Panc1 (cell line): ENCODE results near the gene CRYBG1. TPM values are rescaled to one million over a fixed set of nuclear protein-coding genes. Genes with fewer than 3 reads are reported as not detected.

Experiments used
- ATAC-seq: fragments of 200-7000 bp; cut with Tn5 transposase; 2 replicates; pipeline ENCODE4 v1.9.1; 2020; ENCODE audit warnings: mild to moderate bottlenecking, moderate library complexity
- BruUV-seq: library from RNA; stranded (reverse); fragments of 400-500 nt; replicated peaks from 2 replicates; lab custom pipeline; 2021; lab: Mats Ljungman, UMichigan
- CTCF ChIA-PET: fragments of 300-600 bp; sonication (Branson Sonifier 250); formaldehyde crosslinking; loops from one replicate; lab custom pipeline; 2022; ENCODE audit warnings: antibody characterized with exemption; lab: Charles Lee
- POLR2A ChIA-PET: fragments of 300-600 bp; sonication (Branson Sonifier 250); formaldehyde crosslinking; loops from one replicate; lab custom pipeline; 2022; ENCODE audit warnings: antibody characterized with exemption; lab: Charles Lee
- DNase-seq: peaks from one replicate; pipeline ENCODE4 v3.0.0-alpha.2; 2010; ENCODE audit warnings: low read depth, low spot score
- H3K27ac ChIP-seq: 2 replicates; pipeline ENCODE4 v1.5.1; 2011; ENCODE audit warnings: mild to moderate bottlenecking, low read length, inconsistent platforms
- H3K27me3 ChIP-seq: fragments of 200-500 bp; sonication (Bioruptor generic); 2 replicates; pipeline ENCODE4 v1.6.0; 2014; ENCODE audit warnings: low read length, inconsistent platforms; ENCODE audit not compliant: control insufficient read depth, insufficient read depth
- H3K36me3 ChIP-seq: fragments of 200-500 bp; sonication (Bioruptor generic); 2 replicates; pipeline ENCODE4 v1.5.1; 2014; ENCODE audit warnings: inconsistent platforms, mild to moderate bottlenecking, low read length, moderate library complexity; ENCODE audit not compliant: control insufficient read depth, insufficient read depth
- H3K4me1 ChIP-seq: 2 replicates; pipeline ENCODE4 v1.5.1; 2011; ENCODE audit warnings: inconsistent platforms, mild to moderate bottlenecking, low read length, moderate library complexity; ENCODE audit not compliant: control insufficient read depth, insufficient read depth
- H3K4me3 ChIP-seq, 2 experiments: 2 replicates each; pipeline ENCODE4 v1.5.1; 2011 to 2012; ENCODE audit warnings: low read depth in 2 of 2, low read length in 2 of 2, mild to moderate bottlenecking in 2 of 2, inconsistent platforms in 1 of 2, moderate library complexity in 1 of 2
- H3K9me3 ChIP-seq: fragments of 200-500 bp; sonication (Bioruptor generic); 2 replicates; pipeline ENCODE4 v1.5.1; 2014; ENCODE audit warnings: low read depth, mild to moderate bottlenecking, inconsistent platforms, low read length, moderate library complexity; ENCODE audit not compliant: control insufficient read depth, insufficient read depth
- CTCF ChIP-seq: fragments of 450-650 bp; IDR thresholded peaks from 2 replicates; pipeline ENCODE4 v1.5.1; 2017; ENCODE audit warnings: mild to moderate bottlenecking
- POLR2AphosphoS5 ChIP-seq: IDR thresholded peaks from 2 replicates; pipeline ENCODE4 v1.6.1; 2012; ENCODE audit warnings: mild to moderate bottlenecking, low read depth, low read length, moderate library complexity
- REST ChIP-seq, 2 experiments: IDR thresholded peaks; 2 replicates each; pipeline ENCODE4 v1.6.1; 2011 to 2012; ENCODE audit warnings: low read depth in 2 of 2, control low read depth in 1 of 2, low read length in 1 of 2, mild to moderate bottlenecking in 1 of 2, moderate library complexity in 1 of 2; ENCODE audit not compliant: insufficient read depth in 1 of 2
- SIN3A ChIP-seq: IDR thresholded peaks from 2 replicates; pipeline ENCODE4 v1.6.1; 2012; ENCODE audit warnings: low read depth, mild to moderate bottlenecking, low read length, moderate library complexity, borderline replicate concordance; ENCODE audit not compliant: insufficient read depth
- TCF7L2 ChIP-seq: IDR thresholded peaks from 2 replicates; pipeline ENCODE4 v1.6.1; 2011; ENCODE audit warnings: mild to moderate bottlenecking, low read depth, low read length, inconsistent platforms
- in situ Hi-C: cut with HindIII; loops from 2 replicates; pipeline ENCODE4 v1.10.0; 2016; ENCODE audit warnings: low sequenced_read_pairs, low pct_unique_long_range_greater_than_20kb
- intact Hi-C: fragments of 100-400 bp; cut with micrococcal nuclease; formaldehyde crosslinking; loops from one replicate; pipeline ENCODE4 v1.10.0; 2022; ENCODE audit not compliant: unreplicated experiment
- total RNA-seq: library from RNA; stranded (reverse); gene quantifications from one replicate; pipeline ENCODE4 v1.2.1, GENCODE V29; 2021; ENCODE audit not compliant: unreplicated experiment

The CRYBG1 gene
- total RNA-seq, 1 experiment from 2014 or later: 32.3 TPM

GRCh38 chr6:106614166-106614565 lies 253.6 kb downstream of the CRYBG1 start:
- ChIA-PET POLR2A (no interaction called here), CTCF (interaction anchor here (0.5 kb wide), 1 partner anchor 11 kb away, joined by 4 read pairs; no protein-coding TSS in a partner anchor)
- Histone ChIP-seq H3K36me3 (no peaks in the 10 kb centered on the region), H3K4me1 (no peaks in the 10 kb centered on the region), H3K27ac (no peak overlapping the region), H3K9me3 (no peaks in the 10 kb centered on the region), H3K27me3 (no peaks in the 10 kb centered on the region), H3K4me3 (no peak overlapping the region)
- intact Hi-C loops (no loop called here), in situ Hi-C loops (no loop called here)
- ATAC-seq (no peak), DNase-seq (no peak)
- TF ChIP-seq TCF7L2: no peak
- no peak for TF ChIP-seq REST (IDR thresholded peaks at IDR 0.05; ENCODE audit: insufficient read depth in 1 of 2, low read depth in 2 of 2, low read length in 1 of 2)
- TF ChIP-seq POLR2AphosphoS5: no peak
- no peak for TF ChIP-seq CTCF
- TF ChIP-seq SIN3A: no peak
- no TSS peak for BruUV-seq

GRCh38 chr6:106614592-106615257 lies 254.2 kb downstream of the CRYBG1 start:
- ChIA-PET POLR2A (no interaction called here), CTCF (interaction anchor here (0.5 kb wide), 1 partner anchor 12 kb away, joined by 4 read pairs; no protein-coding TSS in a partner anchor)
- no peak for DNase-seq
- H3K27me3 ChIP-seq: no peaks in the 10 kb centered on the region
- BruUV-seq: no TSS peak
- no peaks in the 10 kb centered on the region for H3K9me3 ChIP-seq
- in situ Hi-C loops: no loop called here
- ATAC-seq: no peak
- H3K4me3 ChIP-seq: no peak overlapping the region
- TF ChIP-seq POLR2AphosphoS5: no peak
- no peak for TF ChIP-seq SIN3A
- no peak for TF ChIP-seq CTCF
- no peak for TF ChIP-seq REST (IDR thresholded peaks at IDR 0.05; ENCODE audit: insufficient read depth in 1 of 2, low read depth in 2 of 2, low read length in 1 of 2)
- TF ChIP-seq TCF7L2: no peak
- intact Hi-C loops: no loop called here
- H3K4me1 ChIP-seq: no peaks in the 10 kb centered on the region
- no peaks in the 10 kb centered on the region for H3K36me3 ChIP-seq
- no peak overlapping the region for H3K27ac ChIP-seq
